Fibroblast of skin of right quadriceps (primary cell): Measurements from ENCODE around the gene GPS1.

Experiments
- DNase-seq: peaks from one replicate; pipeline ENCODE4 v3.0.0-alpha.2; 2013

Gene GPS1

GRCh38 chr17:82047379-82047778, 4.3 kb upstream of the GPS1 start:
- DNase-seq = no peak

- DNase-seq = no peak
Observed at GRCh38 chr17:82047914-82048570, 3.7 kb upstream of the GPS1 start.

GRCh38 chr17:82048571-82048971, 3.1 kb upstream of the GPS1 start:
- no peak for DNase-seq

GRCh38 chr17:82049106-82049505, 2.6 kb upstream of the GPS1 start:
- no peak for DNase-seq

- DNase-seq = no peak
Observed at GRCh38 chr17:82049521-82049971, 2.2 kb upstream of the GPS1 start.

GRCh38 chr17:82050152-82050760, 1.4 kb upstream of the GPS1 start:
- DNase-seq = no peak

- DNase-seq = no peak
Observed at GRCh38 chr17:82050761-82051641, 697 bp upstream of the GPS1 start.

GRCh38 chr17:82052638-82053059, 951 bp downstream of the GPS1 start:
- no peak for DNase-seq

- no peak for DNase-seq
Observed at GRCh38 chr17:82053130-82053529, 1.4 kb downstream of the GPS1 start.

- DNase-seq = no peak
Observed at GRCh38 chr17:82053556-82054263, 2.0 kb downstream of the GPS1 start.

GRCh38 chr17:82054351-82055022, 2.8 kb downstream of the GPS1 start:
- DNase-seq = no peak

GRCh38 chr17:82055023-82055964, 3.6 kb downstream of the GPS1 start:
- no peak for DNase-seq

GRCh38 chr17:82055965-82056728, 4.4 kb downstream of the GPS1 start:
- DNase-seq = no peak

GRCh38 chr17:82056729-82057621, 5.3 kb downstream of the GPS1 start:
- DNase-seq = no peak

GRCh38 chr17:82058230-82058854, 6.6 kb downstream of the GPS1 start:
- DNase-seq = no peak

GRCh38 chr17:82058855-82059249, 7.2 kb downstream of the GPS1 start:
- DNase-seq = no peak

- DNase-seq = no peak
Observed at GRCh38 chr17:82059272-82060000, 7.7 kb downstream of the GPS1 start.

GRCh38 chr17:82060001-82060380, 8.3 kb downstream of the GPS1 start:
- DNase-seq = no peak
